Lower leg skin (tissue), 4 donors: ENCODE results near the gene SHISA2. TPM values are rescaled to one million over a fixed set of nuclear protein-coding genes. Genes with fewer than 3 reads are reported as not detected.

ENCODE experiments used
- DNase-seq, 2 donors: peaks; one replicate each; pipeline ENCODE4 v3.0.0-alpha.2; 2019; ENCODE audit warnings: low spot score in 2 of 2
- H3K4me3 ChIP-seq: fragments of 200-600 bp; sonication (generic); 2 replicates; pipeline ENCODE4 v1.5.1; 2017; ENCODE audit warnings: mild to moderate bottlenecking, low read depth; ENCODE audit not compliant: poor library complexity, severe bottlenecking
- POLR2A ChIP-seq, 2 donors: fragments of 450-650 bp; IDR thresholded peaks; one replicate each; pipeline ENCODE4 v1.6.1; 2016 to 2017; ENCODE audit warnings: antibody characterized with exemption in 2 of 2, mild to moderate bottlenecking in 1 of 2, moderate library complexity in 1 of 2
- WGBS, 2 donors: methylation state at CpG; one replicate each; pipeline ENCODE4 v1.1.5; 2018; 5-methylcytosine and 5-hydroxymethylcytosine counted together
- intact Hi-C: fragments of 100-400 bp; cut with DNase I; formaldehyde crosslinking; loops from one replicate; pipeline ENCODE4 v1.15.0; 2023; ENCODE audit warnings: low total_unique reads
- total RNA-seq, 4 donors: library from RNA; depleted of rRNA; stranded (reverse); fragments of >200 nt; gene quantifications; one replicate each; pipeline ENCODE4 v1.1.0, GENCODE V29; 2016
- TF ChIP-seq, protein P1 (sequence below), 3 donors: fragments of 450-650 bp; IDR thresholded peaks; one replicate each; pipeline ENCODE4 v1.5.1; 2016; ENCODE audit warnings: antibody characterized with exemption in 3 of 3, mild to moderate bottlenecking in 3 of 3, moderate library complexity in 2 of 3

Gene SHISA2
- total RNA-seq, 4 donors from 2014 or later = 0.19 to 5.8 (median 0.99) TPM

DNA sequence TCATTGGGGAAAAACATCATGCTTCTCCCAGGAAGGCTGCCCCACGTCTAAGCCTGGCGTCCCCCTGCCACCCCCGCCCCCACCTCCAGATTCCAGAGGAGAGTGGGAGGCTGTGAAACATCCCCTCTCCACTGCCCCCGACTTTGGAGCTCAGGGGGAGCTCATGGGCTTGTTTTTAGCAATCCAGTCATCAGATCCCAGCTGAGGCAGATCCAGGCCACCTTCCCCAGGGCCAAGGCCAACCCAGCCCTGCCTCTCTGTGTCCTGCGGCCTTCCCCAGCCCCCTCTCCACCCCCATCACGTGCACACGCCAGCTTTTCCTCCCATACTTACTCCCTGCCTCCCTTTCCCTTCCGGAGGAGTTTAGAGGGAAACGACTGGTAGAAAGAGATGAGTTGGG lies 38.8 kb downstream of the SHISA2 start:
- WGBS, 2 donors = 79 to 80% methylated on average over 8 to 9 of the region's 9 CpGs
- intact Hi-C loops = no loop called here
- DNase-seq = no peak
- H3K4me3 ChIP-seq = no peak overlapping the region
- no peak for TF ChIP-seq POLR2A (IDR thresholded peaks at IDR 0.05)
- TF ChIP-seq, protein P1, sequence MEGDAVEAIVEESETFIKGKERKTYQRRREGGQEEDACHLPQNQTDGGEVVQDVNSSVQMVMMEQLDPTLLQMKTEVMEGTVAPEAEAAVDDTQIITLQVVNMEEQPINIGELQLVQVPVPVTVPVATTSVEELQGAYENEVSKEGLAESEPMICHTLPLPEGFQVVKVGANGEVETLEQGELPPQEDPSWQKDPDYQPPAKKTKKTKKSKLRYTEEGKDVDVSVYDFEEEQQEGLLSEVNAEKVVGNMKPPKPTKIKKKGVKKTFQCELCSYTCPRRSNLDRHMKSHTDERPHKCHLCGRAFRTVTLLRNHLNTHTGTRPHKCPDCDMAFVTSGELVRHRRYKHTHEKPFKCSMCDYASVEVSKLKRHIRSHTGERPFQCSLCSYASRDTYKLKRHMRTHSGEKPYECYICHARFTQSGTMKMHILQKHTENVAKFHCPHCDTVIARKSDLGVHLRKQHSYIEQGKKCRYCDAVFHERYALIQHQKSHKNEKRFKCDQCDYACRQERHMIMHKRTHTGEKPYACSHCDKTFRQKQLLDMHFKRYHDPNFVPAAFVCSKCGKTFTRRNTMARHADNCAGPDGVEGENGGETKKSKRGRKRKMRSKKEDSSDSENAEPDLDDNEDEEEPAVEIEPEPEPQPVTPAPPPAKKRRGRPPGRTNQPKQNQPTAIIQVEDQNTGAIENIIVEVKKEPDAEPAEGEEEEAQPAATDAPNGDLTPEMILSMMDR (IDR thresholded peaks at IDR 0.05) = no peak

DNA sequence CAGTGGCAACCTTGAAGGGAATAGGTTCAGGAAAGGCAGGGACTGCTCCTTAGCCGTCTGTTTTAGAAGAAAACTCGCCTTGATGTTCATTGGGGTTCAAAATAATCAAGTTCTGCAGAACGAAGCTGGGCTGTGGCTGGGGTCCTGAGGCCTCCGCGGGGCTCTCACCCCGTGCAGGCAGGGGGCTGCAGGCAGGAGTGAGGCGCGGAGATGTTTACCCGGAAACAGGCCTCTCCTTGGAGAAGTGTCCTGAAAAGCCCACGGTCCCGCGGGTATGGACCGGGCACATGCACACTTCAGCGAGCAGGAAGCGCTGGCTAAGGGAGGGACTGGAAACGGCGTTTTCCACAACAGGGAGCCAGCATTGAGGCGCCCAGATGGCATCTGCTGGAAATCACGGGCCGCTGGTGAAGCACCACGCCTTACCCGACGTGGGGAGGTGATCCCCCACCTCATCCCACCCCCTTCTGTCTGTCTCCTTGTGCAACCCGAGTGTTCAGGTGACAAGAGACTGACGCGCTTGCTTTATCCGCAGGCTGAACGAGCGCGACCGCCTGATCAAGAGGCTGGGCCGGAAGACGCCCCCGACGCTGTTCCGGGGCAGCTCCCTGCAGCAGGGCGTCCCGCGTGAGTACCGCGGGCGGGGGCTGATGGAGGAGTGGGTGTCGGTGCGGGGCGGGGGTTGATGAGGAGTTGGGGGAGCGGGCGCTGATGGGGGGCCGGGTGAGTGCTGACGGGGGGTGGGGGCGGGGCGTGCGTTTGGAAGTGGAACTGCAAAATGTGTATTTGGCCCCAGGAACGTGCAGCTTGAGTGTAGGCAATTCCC lies 39.6 kb downstream of the SHISA2 start:
- TF ChIP-seq, protein P1 (IDR thresholded peaks at IDR 0.05) = no peak
- TF ChIP-seq POLR2A (IDR thresholded peaks at IDR 0.05) = no peak
- DNase-seq = peak in 1 of 2 donors; percentile 79
- intact Hi-C loops = no loop called here
- H3K4me3 ChIP-seq = no peak overlapping the region
- WGBS, 2 donors = 31% methylated on average over 33 to 53 of the region's 53 CpGs

- WGBS, 2 donors = 87 to 93% methylated on average over 4 of the region's 4 CpGs
- intact Hi-C loops = no loop called here
- no peak overlapping the region for H3K4me3 ChIP-seq
- no peak for DNase-seq
- TF ChIP-seq, protein P1 (IDR thresholded peaks at IDR 0.05) = no peak
- no peak for TF ChIP-seq POLR2A (IDR thresholded peaks at IDR 0.05)
These were observed 40.6 kb downstream of the SHISA2 start for GRCh38 chr13:26011208-26011573.

GRCh38 chr13:26010487-26011207 lies 41.2 kb downstream of the SHISA2 start:
- no peak for DNase-seq
- intact Hi-C loops = no loop called here
- WGBS, 2 donors = 75 to 76% methylated on average over 13 of the region's 13 CpGs
- H3K4me3 ChIP-seq = no peak overlapping the region
- TF ChIP-seq, protein P1 (IDR thresholded peaks at IDR 0.05) = no peak
- no peak for TF ChIP-seq POLR2A (IDR thresholded peaks at IDR 0.05)

DNA sequence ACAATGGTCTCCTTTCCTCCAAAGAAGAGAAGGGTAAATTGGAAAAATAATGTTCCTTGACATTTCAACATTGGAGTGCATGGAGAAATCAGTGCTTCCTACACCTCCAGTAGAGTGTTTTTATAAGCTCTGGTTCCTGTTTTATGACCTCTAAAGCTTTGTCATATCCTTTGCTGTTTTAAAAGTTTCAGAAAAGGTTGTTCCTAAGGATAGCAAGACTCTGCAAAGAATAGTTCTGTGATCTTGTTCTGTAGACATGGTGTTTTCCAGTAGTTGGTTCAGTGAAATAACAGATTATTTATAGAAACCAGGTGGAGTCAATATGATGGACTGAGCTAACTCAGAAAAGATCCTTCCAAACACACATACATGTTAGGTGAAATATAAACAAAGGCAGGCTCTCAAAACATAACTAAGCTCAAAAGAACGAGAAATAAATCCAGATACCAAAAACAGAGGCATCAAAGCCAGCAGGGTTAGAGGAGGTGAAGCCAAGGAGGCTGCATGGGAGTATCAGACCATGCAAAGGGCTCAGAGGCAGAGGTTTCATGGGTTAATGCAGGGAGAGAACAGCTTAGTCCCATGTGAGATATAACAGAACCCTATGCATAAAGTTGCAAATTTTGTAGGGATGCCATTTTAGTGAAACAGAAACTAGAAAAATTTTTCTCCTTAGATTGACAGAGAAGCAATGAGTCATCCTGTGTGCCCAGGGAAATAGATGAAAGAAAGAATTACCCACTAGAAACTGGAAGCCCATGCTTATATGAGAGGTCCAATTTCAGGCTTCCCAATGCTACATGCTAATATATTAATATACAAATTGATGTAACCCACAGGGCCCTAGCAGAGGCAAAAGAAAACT lies 44.3 kb downstream of the SHISA2 start:
- DNase-seq = no peak
- intact Hi-C loops = no loop called here
- H3K4me3 ChIP-seq = no peak overlapping the region
- TF ChIP-seq, protein P1 (IDR thresholded peaks at IDR 0.05) = no peak
- no peak for TF ChIP-seq POLR2A (IDR thresholded peaks at IDR 0.05)
- WGBS, 2 donors = 46 to 53% methylated on average over 1 of the region's 1 CpG

Other genes with a start within 250 kb of the SHISA2 start
- 10 to 100 TPM; 24.3 to 30.3 (median 26.1) TPM for gene RNF6, start 170.3 kb upstream of the SHISA2 start, total RNA-seq
- gene CDK8, start 202.1 kb upstream of the SHISA2 start, total RNA-seq = 10 to 100 TPM in 2 of 4 donors, 1 to 10 TPM in 2; 7.4 to 11.5 (median 10.4) TPM